CD4-positive, alpha-beta T cell (primary cell): ENCODE results near the gene RIC3. TPM values are rescaled to one million over a fixed set of nuclear protein-coding genes. Genes with fewer than 3 reads are reported as not detected.
"Not testable (repeated sequence)": the region's sequence is repeated elsewhere in the genome, so short reads cannot be mapped to it uniquely, and the experiment has no call there.

Source experiments
- ATAC-seq: fragments of 200-7000 bp; cut with Tn5 transposase; one replicate; pipeline ENCODE4 v1.10.0; 2022; ENCODE audit warnings: mild to moderate bottlenecking; ENCODE audit not compliant: poor library complexity
- CTCF ChIA-PET: fragments of 350-600 bp; sonication (Branson Sonifier 250); formaldehyde crosslinking; loops from one replicate; lab custom pipeline; 2021; ENCODE audit warnings: antibody characterized with exemption, inconsistent platforms; lab: Charles Lee
- POLR2A ChIA-PET: fragments of 350-600 bp; sonication (Branson Sonifier 250); formaldehyde crosslinking; loops from one replicate; lab custom pipeline; 2021; ENCODE audit warnings: antibody characterized with exemption, inconsistent platforms; lab: Charles Lee
- DNase-seq, 14 experiments: peaks; one replicate each; pipeline ENCODE4 v3.0.0-alpha.2; 2013 to 2020; ENCODE audit warnings: mixed read lengths in 2 of 14
- H3K27ac ChIP-seq, 2 donors: one replicate each; pipeline versions ENCODE4 v1.5.1 to v1.7.0; 2013; ENCODE audit warnings: low read length in 2 of 2, low read depth in 1 of 2, mild to moderate bottlenecking in 1 of 2
- H3K27me3 ChIP-seq, 2 experiments: 1 replicate in 1 of 2; 2 replicates in 1 of 2; pipeline versions ENCODE4 v1.6.1 to v1.7.0; 2013; ENCODE audit warnings: low read length in 2 of 2, control low read depth in 1 of 2, mild to moderate bottlenecking in 1 of 2, moderate library complexity in 1 of 2; ENCODE audit not compliant: insufficient read depth in 2 of 2, control insufficient read depth in 1 of 2
- H3K36me3 ChIP-seq: one replicate; pipeline ENCODE4 v1.6.1; 2013; ENCODE audit warnings: low read length, control low read depth; ENCODE audit not compliant: insufficient read depth
- H3K4me1 ChIP-seq: one replicate; pipeline ENCODE4 v1.6.1; 2013; ENCODE audit warnings: low read length, control low read depth; ENCODE audit not compliant: insufficient read depth
- H3K4me3 ChIP-seq: one replicate; pipeline ENCODE4 v1.5.1; 2013; ENCODE audit warnings: mild to moderate bottlenecking, low read length, moderate library complexity
- H3K9me3 ChIP-seq, 2 experiments: 1 replicate in 1 of 2; 2 replicates in 1 of 2; pipeline versions ENCODE4 v1.6.1 to v1.7.0; 2013; ENCODE audit warnings: low read length in 2 of 2, mild to moderate bottlenecking in 2 of 2, control low read depth in 1 of 2, moderate library complexity in 1 of 2; ENCODE audit not compliant: control insufficient read depth in 1 of 2, insufficient read depth in 1 of 2
- H3K27ac Mint-ChIP-seq: one replicate; pipeline ENCODE4 v1.8.0; 2020; ENCODE audit warnings: mixed read lengths
- H3K27me3 Mint-ChIP-seq: one replicate; pipeline ENCODE4 v1.8.0; 2021; ENCODE audit warnings: mixed read lengths
- H3K36me3 Mint-ChIP-seq: one replicate; pipeline ENCODE4 v1.8.0; 2021; ENCODE audit warnings: low read depth, mixed read lengths
- H3K4me1 Mint-ChIP-seq: one replicate; pipeline ENCODE4 v1.8.0; 2021; ENCODE audit warnings: low read depth, mixed read lengths
- H3K4me3 Mint-ChIP-seq: one replicate; pipeline ENCODE4 v1.8.0; 2020; ENCODE audit warnings: mild to moderate bottlenecking, mixed read lengths
- H3K9me3 Mint-ChIP-seq: one replicate; pipeline ENCODE4 v1.8.0; 2020; ENCODE audit warnings: mixed read lengths
- intact Hi-C, 2 experiments: fragments of 100-400 bp; cut with DNase I in 1 of 2; cut with micrococcal nuclease in 1 of 2; formaldehyde crosslinking; loops; one replicate each; pipeline versions ENCODE4 v1.15.1 to v1.9.0; 2023 to 2025; cut with DNase I, micrococcal nuclease
- total RNA-seq, 174 experiments: library from RNA in 2 of 174; stranded (reverse) in 2 of 174; gene quantifications; one replicate each; pipeline ENCODE4 v1.2.3 and lab custom pipeline; 2021 to 2026
- TF ChIP-seq, protein P1 (sequence below): fragments of 200-600 bp; IDR thresholded peaks from one replicate; pipeline ENCODE4 v1.8.0; 2022; ENCODE audit warnings: antibody characterized with exemption, mild to moderate bottlenecking

The RIC3 gene
- total RNA-seq, 2 experiments from 2014 or later, result 55.3 to 57.6 TPM

GRCh38 chr11:8177136-8177535 is 8.3 kb upstream of the RIC3 start:
- H3K36me3 Mint-ChIP-seq, result no peaks in the 10 kb centered on the region
- H3K9me3 ChIP-seq, result no peaks in the 10 kb centered on the region
- intact Hi-C loops, result no loop called here
- TF ChIP-seq, protein P1, sequence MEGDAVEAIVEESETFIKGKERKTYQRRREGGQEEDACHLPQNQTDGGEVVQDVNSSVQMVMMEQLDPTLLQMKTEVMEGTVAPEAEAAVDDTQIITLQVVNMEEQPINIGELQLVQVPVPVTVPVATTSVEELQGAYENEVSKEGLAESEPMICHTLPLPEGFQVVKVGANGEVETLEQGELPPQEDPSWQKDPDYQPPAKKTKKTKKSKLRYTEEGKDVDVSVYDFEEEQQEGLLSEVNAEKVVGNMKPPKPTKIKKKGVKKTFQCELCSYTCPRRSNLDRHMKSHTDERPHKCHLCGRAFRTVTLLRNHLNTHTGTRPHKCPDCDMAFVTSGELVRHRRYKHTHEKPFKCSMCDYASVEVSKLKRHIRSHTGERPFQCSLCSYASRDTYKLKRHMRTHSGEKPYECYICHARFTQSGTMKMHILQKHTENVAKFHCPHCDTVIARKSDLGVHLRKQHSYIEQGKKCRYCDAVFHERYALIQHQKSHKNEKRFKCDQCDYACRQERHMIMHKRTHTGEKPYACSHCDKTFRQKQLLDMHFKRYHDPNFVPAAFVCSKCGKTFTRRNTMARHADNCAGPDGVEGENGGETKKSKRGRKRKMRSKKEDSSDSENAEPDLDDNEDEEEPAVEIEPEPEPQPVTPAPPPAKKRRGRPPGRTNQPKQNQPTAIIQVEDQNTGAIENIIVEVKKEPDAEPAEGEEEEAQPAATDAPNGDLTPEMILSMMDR, result no peak
- no peak overlapping the region for H3K27ac Mint-ChIP-seq
- no peak overlapping the region for H3K4me3 Mint-ChIP-seq
- H3K4me1 ChIP-seq, result no peaks in the 10 kb centered on the region
- H3K36me3 ChIP-seq, result no peaks in the 10 kb centered on the region
- no peak overlapping the region for H3K4me3 ChIP-seq
- DNase-seq, result no peak
- ATAC-seq, result no peak
- ChIA-PET CTCF (no interaction called here), POLR2A (no interaction called here)
- no peaks in the 10 kb centered on the region for H3K4me1 Mint-ChIP-seq
- peaks cover 29% of the 10 kb centered on the region for H3K27me3 Mint-ChIP-seq
- H3K9me3 Mint-ChIP-seq, result no peaks in the 10 kb centered on the region
- no peak overlapping the region for H3K27ac ChIP-seq
- peaks cover 0 to 6% of the 10 kb centered on the region in 2 experiments for H3K27me3 ChIP-seq

- Histone ChIP-seq H3K4me3 (peak overlapping the region; percentile 76), H3K4me1 (peaks cover 9% of the 10 kb centered on the region), H3K27ac (no peak overlapping the region), H3K27me3 (peaks cover 6 to 24% of the 10 kb centered on the region in 2 experiments), H3K9me3 (peaks cover 0 to 4% of the 10 kb centered on the region in 2 experiments), H3K36me3 (no peaks in the 10 kb centered on the region)
- ATAC-seq (no peak), DNase-seq (no peak)
- peaks cover 41% of the 10 kb centered on the region for H3K27me3 Mint-ChIP-seq
- TF ChIP-seq, protein P1, result no peak
- ChIA-PET CTCF (no interaction called here), POLR2A (no interaction called here)
- intact Hi-C loops, result no loop called here
- peaks cover 23% of the 10 kb centered on the region for H3K36me3 Mint-ChIP-seq
- H3K27ac Mint-ChIP-seq, result peak overlapping the region; percentile 1
- H3K4me3 Mint-ChIP-seq, result peak overlapping the region; percentile 90
- H3K4me1 Mint-ChIP-seq, result peaks cover 61% of the 10 kb centered on the region
- H3K9me3 Mint-ChIP-seq, result peaks cover 2% of the 10 kb centered on the region
These were observed 1.0 kb downstream of the RIC3 start for GRCh38 chr11:8167796-8168195.

DNA sequence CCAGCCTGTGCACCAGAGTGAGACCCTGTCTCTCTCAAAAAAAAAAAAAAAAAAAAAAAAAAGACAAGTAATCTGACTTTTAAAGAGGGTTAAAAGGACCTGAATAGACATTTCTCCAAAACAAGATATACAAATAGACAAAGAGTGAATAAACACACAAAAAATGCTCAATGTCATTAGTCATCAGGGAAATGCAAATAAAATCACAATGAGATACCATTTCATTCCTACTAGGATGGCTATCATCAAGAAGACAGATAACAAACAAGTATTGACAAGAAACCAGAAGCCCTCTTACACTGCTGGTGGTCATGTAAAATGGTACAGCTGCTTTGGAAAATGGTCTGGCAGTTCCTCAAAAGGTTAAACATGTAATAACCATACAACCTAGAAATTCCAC is 4.1 kb downstream of the RIC3 start:
- H3K27ac Mint-ChIP-seq, result no peak overlapping the region
- H3K27me3 Mint-ChIP-seq, result peaks cover 29% of the 10 kb centered on the region
- CTCF ChIA-PET, result no interaction called here
- peaks cover 2% of the 10 kb centered on the region for H3K9me3 Mint-ChIP-seq
- no peak overlapping the region for H3K4me3 Mint-ChIP-seq
- H3K36me3 Mint-ChIP-seq, result peaks cover 23% of the 10 kb centered on the region
- Histone ChIP-seq H3K4me1 (peaks cover 9% of the 10 kb centered on the region), H3K27me3 (peaks cover 0 to 16% of the 10 kb centered on the region in 2 experiments), H3K27ac (no peak overlapping the region), H3K4me3 (no peak overlapping the region), H3K9me3 (peaks cover 0 to 4% of the 10 kb centered on the region in 2 experiments), H3K36me3 (no peaks in the 10 kb centered on the region)
- H3K4me1 Mint-ChIP-seq, result peaks cover 65% of the 10 kb centered on the region
- intact Hi-C loops, result no loop called here
- POLR2A ChIA-PET, result no interaction called here
- DNase-seq (no peak), ATAC-seq (no peak)
- TF ChIP-seq, protein P1, result no peak

DNA sequence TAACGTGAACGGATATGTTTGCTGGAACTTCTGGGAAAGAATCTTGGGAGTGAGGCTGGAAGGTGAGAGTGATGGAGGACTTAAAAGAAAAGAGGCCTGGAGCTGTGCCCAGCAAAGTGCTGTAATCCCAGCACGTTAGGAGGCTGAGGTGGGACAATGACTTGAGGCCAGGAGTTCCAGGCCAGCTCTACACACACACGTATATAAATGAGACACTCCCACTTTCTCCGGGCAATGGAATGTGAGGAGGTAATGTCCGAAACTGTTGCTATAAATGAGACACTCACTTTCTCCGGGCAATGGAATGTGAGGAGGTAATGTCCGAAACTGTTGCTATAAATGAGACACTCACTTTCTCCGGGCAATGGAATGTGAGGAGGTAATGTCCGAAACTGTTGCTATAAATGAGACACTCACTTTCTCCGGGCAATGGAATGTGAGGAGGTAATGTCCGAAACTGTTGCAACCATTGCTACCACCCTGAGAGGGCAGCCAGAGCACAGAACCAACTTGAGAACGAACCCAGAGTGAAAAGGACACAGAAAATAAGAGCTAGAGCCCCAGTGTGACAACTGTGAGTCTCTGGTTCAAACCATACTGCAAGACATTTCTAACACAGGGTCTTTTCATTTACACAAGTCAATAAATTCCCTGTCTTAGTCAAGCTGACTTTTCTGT is 7.1 kb downstream of the RIC3 start:
- H3K4me3 ChIP-seq, H3K4me3 Mint-ChIP-seq, ATAC-seq, H3K36me3 ChIP-seq, H3K9me3 Mint-ChIP-seq, H3K27ac ChIP-seq, intact Hi-C loops, H3K36me3 Mint-ChIP-seq, CTCF ChIA-PET, H3K27ac Mint-ChIP-seq, H3K9me3 ChIP-seq, H3K27me3 Mint-ChIP-seq, DNase-seq, POLR2A ChIA-PET, H3K27me3 ChIP-seq, H3K4me1 ChIP-seq: not testable (repeated sequence)
- H3K4me1 Mint-ChIP-seq, result peaks cover 50% of the 10 kb centered on the region
